Central memory CD8-positive, alpha-beta T cell (primary cell): ENCODE data around the gene CD68.
"Not testable (repeated sequence)": the region's sequence is repeated elsewhere in the genome, so short reads cannot be mapped to it uniquely, and the experiment has no call there.

ENCODE experiments used
- ATAC-seq: fragments of 150-1000 bp; cut with Tn5 transposase; replicated peaks from 2 replicates; pipeline ENCODE4 v1.10.0; 2022; ENCODE audit warnings: mild to moderate bottlenecking, moderate FRiP score, moderate number of reproducible peaks; ENCODE audit not compliant: poor library complexity, severe bottlenecking; ENCODE audit errors: extremely low read depth
- DNase-seq, 2 donors: peaks; one replicate each; pipeline ENCODE4 v3.0.0; 2021; ENCODE audit warnings: low spot score in 2 of 2
- H3K27ac Mint-ChIP-seq: one replicate; pipeline ENCODE4 v1.8.0; 2022; ENCODE audit warnings: low read depth, mild to moderate bottlenecking, moderate library complexity, mixed read lengths
- H3K27me3 Mint-ChIP-seq: one replicate; pipeline ENCODE4 v1.8.0; 2022; ENCODE audit warnings: mixed read lengths
- H3K36me3 Mint-ChIP-seq: one replicate; pipeline ENCODE4 v1.8.0; 2022; ENCODE audit warnings: mild to moderate bottlenecking, moderate library complexity, mixed read lengths; ENCODE audit not compliant: insufficient read depth
- H3K4me1 Mint-ChIP-seq: one replicate; pipeline ENCODE4 v1.8.0; 2022; ENCODE audit warnings: mixed read lengths
- H3K4me3 Mint-ChIP-seq: one replicate; pipeline ENCODE4 v1.8.0; 2022; ENCODE audit warnings: mild to moderate bottlenecking, moderate library complexity, mixed read lengths
- H3K9me3 Mint-ChIP-seq: one replicate; pipeline ENCODE4 v1.8.0; 2022; ENCODE audit warnings: mixed read lengths

CD68 gene

GRCh38 chr17:7615265-7615747, 35.9 kb downstream of the CD68 start:
- ATAC-seq, result peak; percentile 41
- peaks cover 37% of the 10 kb centered on the region for H3K4me1 Mint-ChIP-seq

GRCh38 chr17:7618608-7619007, 39.2 kb downstream of the CD68 start:
- DNase-seq, result no peak
- peaks cover 5% of the 10 kb centered on the region for H3K4me1 Mint-ChIP-seq
- no peaks in the 10 kb centered on the region for H3K27me3 Mint-ChIP-seq

More at GRCh38 chr17:7615265-7615747, 35.9 kb downstream of the CD68 start:
- no peaks in the 10 kb centered on the region for H3K27me3 Mint-ChIP-seq
- peaks cover 10% of the 10 kb centered on the region for H3K36me3 Mint-ChIP-seq
- no peaks in the 10 kb centered on the region for H3K9me3 Mint-ChIP-seq
- DNase-seq, result no peak
- peak overlapping the region; percentile 89 for H3K4me3 Mint-ChIP-seq
- peak overlapping the region; percentile 87 for H3K27ac Mint-ChIP-seq

GRCh38 chr17:7620835-7621234, 41.4 kb downstream of the CD68 start:
- no peak overlapping the region for H3K4me3 Mint-ChIP-seq
- no peak overlapping the region for H3K27ac Mint-ChIP-seq
- H3K4me1 Mint-ChIP-seq, result no peaks in the 10 kb centered on the region
- DNase-seq (no peak), ATAC-seq (no peak)
- H3K27me3 Mint-ChIP-seq, result no peaks in the 10 kb centered on the region
- H3K36me3 Mint-ChIP-seq, result no peaks in the 10 kb centered on the region
- H3K9me3 Mint-ChIP-seq, result no peaks in the 10 kb centered on the region

More at GRCh38 chr17:7618608-7619007, 39.2 kb downstream of the CD68 start:
- no peak for ATAC-seq
- H3K4me3 Mint-ChIP-seq, result no peak overlapping the region
- H3K36me3 Mint-ChIP-seq, result peaks cover 8% of the 10 kb centered on the region
- H3K27ac Mint-ChIP-seq, result no peak overlapping the region
- H3K9me3 Mint-ChIP-seq, result no peaks in the 10 kb centered on the region

GRCh38 chr17:7623661-7624060, 44.2 kb downstream of the CD68 start:
- ATAC-seq (no peak), DNase-seq (no peak)
- Mint-ChIP-seq H3K4me1 (peaks cover 18% of the 10 kb centered on the region), H3K27ac (no peak overlapping the region), H3K36me3 (no peaks in the 10 kb centered on the region), H3K4me3 (no peak overlapping the region), H3K27me3 (no peaks in the 10 kb centered on the region), H3K9me3 (no peaks in the 10 kb centered on the region)

- not testable (repeated sequence) for H3K9me3 Mint-ChIP-seq, ATAC-seq, H3K36me3 Mint-ChIP-seq, H3K27me3 Mint-ChIP-seq, H3K27ac Mint-ChIP-seq, DNase-seq
- Mint-ChIP-seq H3K4me3 (peak overlapping the region; percentile 36), H3K4me1 (peaks cover 18% of the 10 kb centered on the region)
These were observed 46.3 kb downstream of the CD68 start for GRCh38 chr17:7625749-7626148.

- Mint-ChIP-seq H3K27ac (peak overlapping the region; percentile 92), H3K4me3 (peak overlapping the region; percentile 88), H3K36me3 (no peaks in the 10 kb centered on the region), H3K4me1 (peaks cover 18% of the 10 kb centered on the region), H3K9me3 (no peaks in the 10 kb centered on the region), H3K27me3 (no peaks in the 10 kb centered on the region)
- ATAC-seq, result no peak
- no peak for DNase-seq
These were observed 46.9 kb downstream of the CD68 start for GRCh38 chr17:7626307-7626706.

GRCh38 chr17:7626956-7627249, 47.5 kb downstream of the CD68 start:
- no peak for ATAC-seq
- Mint-ChIP-seq H3K27me3 (no peaks in the 10 kb centered on the region), H3K4me1 (peaks cover 18% of the 10 kb centered on the region), H3K9me3 (no peaks in the 10 kb centered on the region), H3K4me3 (peak overlapping the region; percentile 88), H3K27ac (peak overlapping the region; percentile 92), H3K36me3 (no peaks in the 10 kb centered on the region)
- no peak for DNase-seq

GRCh38 chr17:7627250-7628121, 48.0 kb downstream of the CD68 start, which contains the start of gene SAT2:
SAT2 (minus strand) TSS chr17:7627821; CDS start chr17:7627635, 186 bp downstream.
- peak within 1 kb of the TSS; percentile 92 for H3K27ac Mint-ChIP-seq
- ATAC-seq, result peak; percentile 92
- H3K36me3 Mint-ChIP-seq, result no peaks in the 10 kb centered on the region
- no peaks in the 10 kb centered on the region for H3K27me3 Mint-ChIP-seq
- H3K4me1 Mint-ChIP-seq, result peaks cover 18% of the 10 kb centered on the region
- H3K4me3 Mint-ChIP-seq, result peak within 1 kb of the TSS; percentile 88
- peak; percentile 54 to 69 for DNase-seq
- H3K9me3 Mint-ChIP-seq, result no peaks in the 10 kb centered on the region

- H3K4me1 Mint-ChIP-seq, result peaks cover 18% of the 10 kb centered on the region
- H3K36me3 Mint-ChIP-seq, result no peaks in the 10 kb centered on the region
- H3K4me3 Mint-ChIP-seq, result no peak within 1 kb of the TSS
- DNase-seq (no peak), ATAC-seq (no peak)
- no peaks in the 10 kb centered on the region for H3K9me3 Mint-ChIP-seq
- H3K27me3 Mint-ChIP-seq, result no peaks in the 10 kb centered on the region
- H3K27ac Mint-ChIP-seq, result no peak within 1 kb of the TSS
These were observed 50.6 kb downstream of the CD68 start, which contains the start of gene SHBG for GRCh38 chr17:7629939-7630571. SHBG (plus strand) TSS chr17:7630135; CDS start chr17:7630173, 38 bp downstream.
